Kidney epithelial cell (primary cell): ENCODE measurements around the gene FOXJ1. TPM values are rescaled to one million over a fixed set of nuclear protein-coding genes. Genes with fewer than 3 reads are reported as not detected.

Experiments
- DNase-seq: peaks from one replicate; pipeline ENCODE4 v3.0.0-alpha.2; 2010; ENCODE audit warnings: low read depth
- H3K27me3 ChIP-seq: 2 replicates; pipeline ENCODE4 v1.6.0; 2011; ENCODE audit warnings: low read length; ENCODE audit not compliant: control insufficient read depth, insufficient read depth
- H3K36me3 ChIP-seq: 2 replicates; pipeline ENCODE4 v1.5.1; 2011; ENCODE audit warnings: low read length; ENCODE audit not compliant: control insufficient read depth, insufficient read depth
- H3K4me3 ChIP-seq: 2 replicates; pipeline ENCODE4 v1.5.1; 2011; ENCODE audit warnings: low read depth, mild to moderate bottlenecking, control low read depth, low read length
- CTCF ChIP-seq: IDR thresholded peaks from 2 replicates; pipeline ENCODE4 v1.5.1; 2011; ENCODE audit warnings: mild to moderate bottlenecking, moderate library complexity, low read length, control low read depth, inconsistent platforms; ENCODE audit not compliant: insufficient read depth, poor library complexity, severe bottlenecking
- total RNA-seq: library from RNA; depleted of rRNA; stranded (reverse); fragments of >200 nt; gene quantifications from 2 replicates; pipeline ENCODE4 v1.2.3, GENCODE V29; 2015

The FOXJ1 gene
- total RNA-seq, 1 donor from 2014 or later: 3.0 TPM

GRCh38 chr17:76090517-76091129 is 50.4 kb downstream of the FOXJ1 start:
- TF ChIP-seq CTCF: no peak
- no peaks in the 10 kb centered on the region for H3K27me3 ChIP-seq

GRCh38 chr17:76089680-76090516 is 51.1 kb downstream of the FOXJ1 start:
- Histone ChIP-seq H3K4me3 (no peak overlapping the region), H3K27me3 (no peaks in the 10 kb centered on the region), H3K36me3 (peaks cover 5% of the 10 kb centered on the region)
- no peak for DNase-seq
- TF ChIP-seq CTCF: no peak

More at GRCh38 chr17:76090517-76091129, 50.4 kb downstream of the FOXJ1 start:
- DNase-seq: no peak
- Histone ChIP-seq H3K4me3 (no peak overlapping the region), H3K36me3 (peaks cover 5% of the 10 kb centered on the region)

GRCh38 chr17:76088868-76089576 is 52.0 kb downstream of the FOXJ1 start:
- H3K36me3 ChIP-seq: peaks cover 3% of the 10 kb centered on the region
- H3K4me3 ChIP-seq: no peak overlapping the region
- no peaks in the 10 kb centered on the region for H3K27me3 ChIP-seq
- no peak for TF ChIP-seq CTCF
- no peak for DNase-seq

GRCh38 chr17:76088041-76088867 is 52.8 kb downstream of the FOXJ1 start:
- no peak for DNase-seq
- peak; percentile 26 for TF ChIP-seq CTCF
- Histone ChIP-seq H3K27me3 (no peaks in the 10 kb centered on the region), H3K36me3 (peaks cover 2% of the 10 kb centered on the region), H3K4me3 (no peak overlapping the region)

GRCh38 chr17:76087531-76087930 is 53.5 kb downstream of the FOXJ1 start:
- peaks cover 2% of the 10 kb centered on the region for H3K36me3 ChIP-seq
- no peak for TF ChIP-seq CTCF

More at GRCh38 chr17:76087531-76087930, 53.5 kb downstream of the FOXJ1 start:
- no peak overlapping the region for H3K4me3 ChIP-seq
- H3K27me3 ChIP-seq: no peaks in the 10 kb centered on the region
- DNase-seq: no peak
